Body of pancreas (tissue), 4 donors: ENCODE results near the gene PNKD. TPM values are rescaled to one million over a fixed set of nuclear protein-coding genes. Genes with fewer than 3 reads are reported as not detected.
A peak's percentile ranks its signal among the peaks of the same experiment; 100 is the strongest.

ENCODE experiments used
- ATAC-seq: fragments of 150-250 bp; one replicate; pipeline ENCODE4 v1.9.1; 2016
- DNase-seq, 4 donors: peaks; one replicate each; pipeline ENCODE4 v3.0.0-alpha.2; 2019
- H3K27ac ChIP-seq, 4 donors: fragments of 200-600 bp; sonication (generic); 1 replicate in 3 of 4; 2 replicates in 1 of 4; pipeline versions ENCODE4 v1.5.1 to v1.6.1; 2016 to 2019; ENCODE audit warnings: mild to moderate bottlenecking in 1 of 4, mixed read lengths in 1 of 4, moderate library complexity in 1 of 4
- H3K27me3 ChIP-seq, 2 donors: fragments of 200-600 bp; sonication (generic); one replicate each; pipeline ENCODE4 v1.6.0; 2016; ENCODE audit warnings: mild to moderate bottlenecking in 1 of 2
- H3K36me3 ChIP-seq, 2 donors: fragments of 200-600 bp; sonication (generic); replicated peaks in 1 of 2; 2 replicates each; pipeline ENCODE4 v1.5.1; 2016; ENCODE audit warnings: low read depth in 2 of 2; ENCODE audit not compliant: insufficient read depth in 1 of 2
- H3K4me1 ChIP-seq: fragments of 200-600 bp; sonication (generic); one replicate; pipeline ENCODE4 v1.6.0; 2016
- H3K4me3 ChIP-seq, 2 donors: fragments of 200-600 bp; sonication (generic); 1 replicate in 1 of 2; 2 replicates in 1 of 2; pipeline ENCODE4 v1.5.1; 2016 to 2019
- H3K9me3 ChIP-seq, 3 donors: fragments of 200-600 bp; sonication (generic); 1 replicate in 2 of 3; 2 replicates in 1 of 3; pipeline ENCODE4 v1.5.1; 2016
- CTCF ChIP-seq, 7 experiments: fragments of 450-650 bp in 4 of 7; fragments of 200-600 bp in 3 of 7; sonication (generic) in 3 of 7; IDR thresholded peaks; one replicate each; pipeline ENCODE4 v1.5.1; 2016 to 2019; ENCODE audit warnings: antibody characterized with exemption in 7 of 7
- POLR2A ChIP-seq, 3 donors: fragments of 450-650 bp; IDR thresholded peaks; one replicate each; pipeline ENCODE4 v1.6.1; 2016; ENCODE audit warnings: antibody characterized with exemption in 3 of 3, mild to moderate bottlenecking in 2 of 3
- WGBS, 2 donors: methylation state at CpG; one replicate each; pipeline ENCODE4 v1.1.5; 2017; 5-methylcytosine and 5-hydroxymethylcytosine counted together
- intact Hi-C: fragments of 100-400 bp; cut with DNase I; formaldehyde crosslinking; loops from one replicate; pipeline ENCODE4 v1.15.1; 2023
- total RNA-seq, 2 donors: library from RNA; depleted of rRNA; stranded (reverse); fragments of >200 nt; gene quantifications; one replicate each; pipeline ENCODE4 v1.1.0, GENCODE V29; 2016

Gene PNKD
- total RNA-seq, 2 donors from 2014 or later, result 17.1 to 21.3 TPM

- Histone ChIP-seq H3K9me3 (no peaks in the 10 kb centered on the region), H3K4me3 (no peak overlapping the region), H3K27ac (no peak overlapping the region), H3K27me3 (no peaks in the 10 kb centered on the region), H3K4me1 (peaks cover 56% of the 10 kb centered on the region), H3K36me3 (peaks cover 0 to 14% of the 10 kb centered on the region in 2 donors)
- 83 to 92% methylated on average over 5 to 8 of the region's 8 CpGs for WGBS, 2 donors
- no peak for ATAC-seq
- no peak for DNase-seq
- intact Hi-C loops, result loop anchor here (10.0 kb wide), 1 partner anchor 389 kb away; the partner anchor contains the start of genes BCS1L and ZNF142
- TF ChIP-seq POLR2A (IDR thresholded peaks at IDR 0.05), result no peak
- TF ChIP-seq CTCF (IDR thresholded peaks at IDR 0.05), result no peak
Observed at GRCh38 chr2:218265626-218266025, 4.7 kb upstream of the PNKD start.

- ATAC-seq, result no peak
- no peak overlapping the region for H3K4me3 ChIP-seq
- DNase-seq, result no peak
- H3K36me3 ChIP-seq, result peaks cover 0 to 14% of the 10 kb centered on the region in 2 donors
- H3K27ac ChIP-seq, result no peak overlapping the region
- peaks cover 55% of the 10 kb centered on the region for H3K4me1 ChIP-seq
- H3K9me3 ChIP-seq, result no peaks in the 10 kb centered on the region
- no peaks in the 10 kb centered on the region for H3K27me3 ChIP-seq
- no peak for TF ChIP-seq POLR2A (IDR thresholded peaks at IDR 0.05)
- TF ChIP-seq CTCF (IDR thresholded peaks at IDR 0.05), result no peak
- 86 to 93% methylated on average over 7 to 15 of the region's 15 CpGs for WGBS, 2 donors
- intact Hi-C loops, result loop anchor here (10.0 kb wide), 1 partner anchor 388 kb away; the partner anchor contains the start of genes BCS1L and ZNF142
Observed at GRCh38 chr2:218266316-218266979, 3.9 kb upstream of the PNKD start.

DNA sequence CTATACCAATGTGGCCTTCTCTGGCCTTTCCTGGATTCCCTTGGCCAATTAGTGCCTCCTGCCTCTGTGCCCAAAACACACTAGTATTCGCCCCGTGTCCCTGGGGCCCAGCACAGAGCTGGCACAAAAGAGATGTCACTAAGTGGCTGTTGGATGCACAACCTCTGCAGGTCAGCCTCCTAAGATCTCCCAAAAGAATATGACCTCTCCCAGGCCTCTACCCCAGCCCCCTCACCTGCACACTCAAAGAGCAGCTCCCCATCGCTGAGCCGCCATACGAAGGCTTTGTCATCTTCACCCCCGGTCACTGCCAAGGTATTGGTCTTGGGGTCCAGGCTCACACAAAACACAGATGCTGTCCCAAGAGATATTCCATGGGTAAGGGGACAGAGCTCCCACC is 3.1 kb upstream of the PNKD start:
- peaks cover 0 to 14% of the 10 kb centered on the region in 2 donors for H3K36me3 ChIP-seq
- H3K4me3 ChIP-seq, result no peak overlapping the region
- TF ChIP-seq POLR2A (IDR thresholded peaks at IDR 0.05) (no peak), CTCF (IDR thresholded peaks at IDR 0.05) (no peak)
- DNase-seq (no peak), ATAC-seq (no peak)
- no peaks in the 10 kb centered on the region for H3K27me3 ChIP-seq
- H3K27ac ChIP-seq, result no peak overlapping the region
- 93 to 97% methylated on average over 6 of the region's 6 CpGs for WGBS, 2 donors
- intact Hi-C loops, result loop anchor here (10.0 kb wide), 1 partner anchor 388 kb away; the partner anchor contains the start of genes BCS1L and ZNF142
- H3K9me3 ChIP-seq, result no peaks in the 10 kb centered on the region
- H3K4me1 ChIP-seq, result peaks cover 57% of the 10 kb centered on the region

DNA sequence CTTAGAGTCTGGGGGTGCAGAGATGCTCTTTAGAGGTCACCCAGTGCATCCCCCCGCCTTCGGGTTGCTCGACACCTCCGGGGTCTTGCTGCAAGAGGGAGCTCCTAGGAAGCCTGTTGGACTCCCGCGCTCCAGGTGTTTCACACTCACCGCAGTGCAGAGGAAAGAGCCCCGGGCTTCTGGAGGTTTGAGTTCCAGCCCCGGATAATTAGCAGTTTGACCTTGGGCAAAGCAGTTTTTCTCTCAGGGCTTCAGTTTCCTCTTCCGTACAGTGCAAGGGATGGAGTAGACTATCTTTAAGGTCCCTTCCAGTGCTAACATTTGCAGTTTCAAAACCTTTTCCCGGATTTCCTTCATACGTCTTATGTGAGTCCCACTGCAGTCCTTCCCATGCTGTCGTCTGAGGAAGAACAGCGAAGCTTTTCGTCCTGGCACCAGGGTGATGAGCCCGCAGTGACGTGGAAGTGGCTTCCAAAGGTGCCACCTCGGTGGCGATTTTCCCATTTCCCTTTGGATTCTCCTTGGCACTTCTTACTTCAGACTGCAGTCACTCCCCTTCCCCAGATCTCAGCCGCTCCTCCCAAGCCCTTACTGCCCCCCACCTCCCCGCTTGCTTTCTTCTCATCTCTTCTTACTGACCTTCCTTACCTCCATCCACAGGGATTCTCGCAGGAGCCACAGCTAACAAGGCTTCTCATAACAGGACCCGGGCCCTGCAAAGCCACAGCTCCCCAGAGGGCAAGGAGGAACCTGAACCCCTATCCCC is 585 bp downstream of the PNKD start:
- TF ChIP-seq POLR2A (IDR thresholded peaks at IDR 0.05) (no peak), CTCF (IDR thresholded peaks at IDR 0.05) (no peak)
- DNase-seq (peak in 2 of 4 donors; percentile 38 to 41), ATAC-seq (no peak)
- peak overlapping the region; percentile 92 to 93 for H3K4me3 ChIP-seq
- H3K27me3 ChIP-seq, result no peaks in the 10 kb centered on the region
- H3K9me3 ChIP-seq, result no peaks in the 10 kb centered on the region
- H3K4me1 ChIP-seq, result peaks cover 60% of the 10 kb centered on the region
- intact Hi-C loops, result no loop called here
- peak overlapping the region; percentile 55 to 88 (median 78) for H3K27ac ChIP-seq
- H3K36me3 ChIP-seq, result peaks cover 17 to 26% of the 10 kb centered on the region in 2 donors
- 3 to 5% methylated on average over 15 to 23 of the region's 23 CpGs for WGBS, 2 donors
